DND-41 (cell line): ENCODE data around the gene WFIKKN1.

Experiments used
- CTCF ChIP-seq: IDR thresholded peaks from 2 replicates; pipeline ENCODE4 v1.5.1; 2012; ENCODE audit warnings: borderline replicate concordance, low read length, moderate library complexity, mild to moderate bottlenecking; ENCODE audit not compliant: poor library complexity, severe bottlenecking; ENCODE audit errors: extremely low read depth
- EZH2 ChIP-seq: IDR thresholded peaks from 3 replicates; pipeline ENCODE4 v1.6.1; 2012; ENCODE audit warnings: borderline replicate concordance, low read depth, mild to moderate bottlenecking, moderate library complexity, low read length, inconsistent platforms; ENCODE audit not compliant: severe bottlenecking

- TF ChIP-seq CTCF = no peak
- TF ChIP-seq EZH2 = no peak
Observed at GRCh38 chr16:678858-679813, 48.4 kb downstream of the WFIKKN1 start.
